ENCODE measurements around the gene CDH4. TPM values are rescaled to one million over a fixed set of nuclear protein-coding genes. Genes with fewer than 3 reads are reported as not detected.

Gene CDH4
- total RNA-seq, 3 donors from 2014 or later (not counting 1 experiment from before 2014, with no cell fraction given) = 0.18 TPM; not detected in 2

GRCh38 chr20:61525781-61526431 lies 273.8 kb downstream of the CDH4 start:
- H3K9me3 ChIP-seq (ENCODE audit: control insufficient read depth, insufficient read depth, low read length) = peaks cover 6% of the 10 kb centered on the region
- H3K27ac Mint-ChIP-seq = no peak overlapping the region
- intact Hi-C loops (cut with micrococcal nuclease) = no loop called here
- H3K4me1 ChIP-seq (ENCODE audit: control insufficient read depth, insufficient read depth, low read length) = no peaks in the 10 kb centered on the region
- H3K27me3 Mint-ChIP-seq (ENCODE audit: low read depth in 2 of 2) = no peaks in the 10 kb centered on the region
- H3K27ac ChIP-seq (ENCODE audit: low read length) = no peak overlapping the region
- no peaks in the 10 kb centered on the region for H3K36me3 Mint-ChIP-seq
- TF ChIP-seq CTCF (IDR thresholded peaks at IDR 0.05) = no peak
- no peaks in the 10 kb centered on the region for H3K27me3 ChIP-seq (ENCODE audit: control insufficient read depth, insufficient read depth, low read length)
- H3K4me3 ChIP-seq (ENCODE audit: low read length) = no peak overlapping the region
- H3K4me1 Mint-ChIP-seq = no peaks in the 10 kb centered on the region
- H3K36me3 ChIP-seq (ENCODE audit: control insufficient read depth, insufficient read depth, low read length) = no peaks in the 10 kb centered on the region
- DNase-seq (no peak), ATAC-seq (no peak)
- peaks cover 0 to 3% of the 10 kb centered on the region in 2 donors for H3K9me3 Mint-ChIP-seq
- WGBS (ENCODE audit: insufficient coverage) = 45% methylated on average over 18 of the region's 21 CpGs
- H3K4me3 Mint-ChIP-seq = no peak overlapping the region

- ATAC-seq (no peak), DNase-seq (no peak)
- Mint-ChIP-seq H3K9me3 (peaks cover 0 to 3% of the 10 kb centered on the region in 2 donors), H3K27ac (no peak overlapping the region), H3K36me3 (no peaks in the 10 kb centered on the region), H3K4me1 (no peaks in the 10 kb centered on the region), H3K27me3 (ENCODE audit: low read depth in 2 of 2) (no peaks in the 10 kb centered on the region), H3K4me3 (no peak overlapping the region)
- Histone ChIP-seq H3K36me3 (ENCODE audit: control insufficient read depth, insufficient read depth, low read length) (no peaks in the 10 kb centered on the region), H3K4me3 (ENCODE audit: low read length) (no peak overlapping the region), H3K27ac (ENCODE audit: low read length) (no peak overlapping the region), H3K4me1 (ENCODE audit: control insufficient read depth, insufficient read depth, low read length) (no peaks in the 10 kb centered on the region), H3K9me3 (ENCODE audit: control insufficient read depth, insufficient read depth, low read length) (peaks cover 1% of the 10 kb centered on the region), H3K27me3 (ENCODE audit: control insufficient read depth, insufficient read depth, low read length) (no peaks in the 10 kb centered on the region)
- 88% methylated on average over 13 of the region's 13 CpGs for WGBS (ENCODE audit: insufficient coverage)
- no peak for TF ChIP-seq CTCF (IDR thresholded peaks at IDR 0.05)
- intact Hi-C loops (cut with micrococcal nuclease) = no loop called here
Measured at GRCh38 chr20:61526907-61527306, 274.8 kb downstream of the CDH4 start.

- intact Hi-C loops (cut with micrococcal nuclease) = no loop called here
- no peaks in the 10 kb centered on the region for H3K27me3 Mint-ChIP-seq (ENCODE audit: low read depth in 2 of 2)
- Histone ChIP-seq H3K4me1 (ENCODE audit: control insufficient read depth, insufficient read depth, low read length) (no peaks in the 10 kb centered on the region), H3K27me3 (ENCODE audit: control insufficient read depth, insufficient read depth, low read length) (no peaks in the 10 kb centered on the region), H3K36me3 (ENCODE audit: control insufficient read depth, insufficient read depth, low read length) (no peaks in the 10 kb centered on the region), H3K9me3 (ENCODE audit: control insufficient read depth, insufficient read depth, low read length) (no peaks in the 10 kb centered on the region), H3K27ac (ENCODE audit: low read length) (no peak overlapping the region), H3K4me3 (ENCODE audit: low read length) (no peak overlapping the region)
- ATAC-seq = no peak
- peaks cover 0 to 3% of the 10 kb centered on the region in 2 donors for H3K9me3 Mint-ChIP-seq
- H3K4me3 Mint-ChIP-seq = no peak overlapping the region
- no peak for TF ChIP-seq CTCF (IDR thresholded peaks at IDR 0.05)
- 88% methylated on average over 11 of the region's 11 CpGs for WGBS (ENCODE audit: insufficient coverage)
- no peaks in the 10 kb centered on the region for H3K36me3 Mint-ChIP-seq
- H3K27ac Mint-ChIP-seq = no peak overlapping the region
- H3K4me1 Mint-ChIP-seq = no peaks in the 10 kb centered on the region
- no peak for DNase-seq
Measured at GRCh38 chr20:61527626-61528025, 275.6 kb downstream of the CDH4 start.

- Mint-ChIP-seq H3K9me3 (peaks cover 0 to under 1% of the 10 kb centered on the region in 2 donors), H3K27ac (no peak overlapping the region), H3K4me1 (no peaks in the 10 kb centered on the region), H3K27me3 (ENCODE audit: low read depth in 2 of 2) (no peaks in the 10 kb centered on the region), H3K4me3 (no peak overlapping the region), H3K36me3 (no peaks in the 10 kb centered on the region)
- intact Hi-C loops (cut with micrococcal nuclease) = no loop called here
- Histone ChIP-seq H3K36me3 (ENCODE audit: control insufficient read depth, insufficient read depth, low read length) (no peaks in the 10 kb centered on the region), H3K4me1 (ENCODE audit: control insufficient read depth, insufficient read depth, low read length) (no peaks in the 10 kb centered on the region), H3K4me3 (ENCODE audit: low read length) (no peak overlapping the region), H3K27me3 (ENCODE audit: control insufficient read depth, insufficient read depth, low read length) (no peaks in the 10 kb centered on the region), H3K27ac (ENCODE audit: low read length) (no peak overlapping the region), H3K9me3 (ENCODE audit: control insufficient read depth, insufficient read depth, low read length) (no peaks in the 10 kb centered on the region)
- DNase-seq (no peak), ATAC-seq (no peak)
- 85% methylated on average over 6 of the region's 9 CpGs for WGBS (ENCODE audit: insufficient coverage)
- no peak for TF ChIP-seq CTCF (IDR thresholded peaks at IDR 0.05)
Measured at GRCh38 chr20:61528591-61528990, 276.5 kb downstream of the CDH4 start.
